Astrocyte (in vitro differentiated cells and primary cell): ENCODE results near the gene EEF1AKMT3.

Experiments
- CTCF ChIP-seq: IDR thresholded peaks from 2 replicates; pipeline ENCODE4 v1.5.1; 2011; ENCODE audit warnings: low read depth, mild to moderate bottlenecking, inconsistent platforms, low read length, moderate library complexity; ENCODE audit not compliant: insufficient read depth
- EZH2 ChIP-seq: IDR thresholded peaks from 2 replicates; pipeline ENCODE4 v1.6.1; 2012; ENCODE audit warnings: mild to moderate bottlenecking, low read length, inconsistent platforms; ENCODE audit not compliant: insufficient read depth

- TF ChIP-seq CTCF, result no peak
- TF ChIP-seq EZH2, result no peak
These were observed 5.7 kb upstream of the EEF1AKMT3 start, which contains the start of gene CYP27B1 for GRCh38 chr12:57766464-57767304.
